CD14-positive monocyte (primary cell): ENCODE results near the gene CARMIL1. TPM values are rescaled to one million over a fixed set of nuclear protein-coding genes. Genes with fewer than 3 reads are reported as not detected.

Experiments used
- DNase-seq, 3 donors: peaks; one replicate each; pipeline ENCODE4 v3.0.0-alpha.2; 2011 to 2022
- H2AFZ ChIP-seq: 2 replicates; pipeline ENCODE4 v1.6.0; 2012; ENCODE audit warnings: mild to moderate bottlenecking, low read depth, low read length, inconsistent platforms; ENCODE audit not compliant: insufficient read depth, poor library complexity, severe bottlenecking
- H3K27ac ChIP-seq, 2 donors: 1 replicate in 1 of 2; 2 replicates in 1 of 2; pipeline ENCODE4 v1.5.1; 2012 to 2013; ENCODE audit warnings: low read length in 2 of 2, control low read depth in 1 of 2, inconsistent platforms in 1 of 2, low read depth in 1 of 2, mild to moderate bottlenecking in 1 of 2
- H3K27me3 ChIP-seq, 2 donors: one replicate each; pipeline versions ENCODE4 v1.6.0 to v1.6.1; 2011 to 2013; ENCODE audit warnings: low read length in 2 of 2; ENCODE audit not compliant: control insufficient read depth in 2 of 2, insufficient read depth in 2 of 2
- H3K36me3 ChIP-seq, 2 donors: replicated peaks in 1 of 2; 1 replicate in 1 of 2; 2 replicates in 1 of 2; pipeline versions ENCODE4 v1.5.1 to v1.6.1; 2012 to 2013; ENCODE audit warnings: low read length in 2 of 2, control low read depth in 1 of 2, inconsistent platforms in 1 of 2, mild to moderate bottlenecking in 1 of 2; ENCODE audit not compliant: insufficient read depth in 2 of 2, control insufficient read depth in 1 of 2
- H3K4me1 ChIP-seq, 2 donors: 1 replicate in 1 of 2; 2 replicates in 1 of 2; pipeline versions ENCODE4 v1.5.1 to v1.6.1; 2012 to 2013; ENCODE audit warnings: low read length in 2 of 2, control low read depth in 1 of 2, inconsistent platforms in 1 of 2, mild to moderate bottlenecking in 1 of 2, moderate library complexity in 1 of 2; ENCODE audit not compliant: insufficient read depth in 2 of 2, control insufficient read depth in 1 of 2
- H3K4me2 ChIP-seq: replicated peaks from 2 replicates; pipeline ENCODE3; 2012; ENCODE audit warnings: low read length, moderate library complexity, mild to moderate bottlenecking; ENCODE audit not compliant: poor library complexity, severe bottlenecking; ENCODE audit errors: extremely low read depth
- H3K4me3 ChIP-seq, 3 experiments: fragments of 200-600 bp in 1 of 3; sonication (generic) in 1 of 3; replicated peaks in 1 of 3; 1 replicate in 2 of 3; 2 replicates in 1 of 3; pipeline ENCODE4 v1.5.1; 2011 to 2013; ENCODE audit warnings: low read length in 3 of 3, mild to moderate bottlenecking in 3 of 3, control low read depth in 2 of 3, low read depth in 2 of 3, inconsistent platforms in 1 of 3, moderate library complexity in 1 of 3
- H3K79me2 ChIP-seq: 2 replicates; pipeline ENCODE4 v1.6.0; 2012; ENCODE audit warnings: mild to moderate bottlenecking, control low read depth, inconsistent platforms, low read length, moderate library complexity; ENCODE audit not compliant: insufficient read depth
- H3K9ac ChIP-seq: 2 replicates; pipeline ENCODE4 v1.6.0; 2017; ENCODE audit warnings: low read length, mild to moderate bottlenecking; ENCODE audit not compliant: insufficient read depth, poor library complexity, severe bottlenecking
- H3K9me3 ChIP-seq, 2 donors: replicated peaks in 1 of 2; 1 replicate in 1 of 2; 2 replicates in 1 of 2; pipeline versions ENCODE4 v1.5.1 to v1.6.1; 2012 to 2013; ENCODE audit warnings: low read length in 2 of 2, control low read depth in 1 of 2; ENCODE audit not compliant: control insufficient read depth in 1 of 2, insufficient read depth in 1 of 2
- H4K20me1 ChIP-seq: 2 replicates; pipeline ENCODE4 v1.6.0; 2012; ENCODE audit warnings: mild to moderate bottlenecking, low read length, control low read depth, moderate library complexity; ENCODE audit not compliant: insufficient read depth
- H3K27ac Mint-ChIP-seq, 7 donors: one replicate each; pipeline ENCODE4 v1.8.0; 2020; ENCODE audit warnings: mild to moderate bottlenecking in 7 of 7, mixed read lengths in 7 of 7, moderate library complexity in 6 of 7, inconsistent platforms in 2 of 7
- H3K27me3 Mint-ChIP-seq, 3 donors: one replicate each; pipeline ENCODE4 v1.8.0; 2021 to 2022; ENCODE audit warnings: low read depth in 3 of 3, mild to moderate bottlenecking in 3 of 3, mixed read lengths in 3 of 3, moderate library complexity in 3 of 3, inconsistent platforms in 1 of 3
- H3K36me3 Mint-ChIP-seq, 2 donors: one replicate each; pipeline ENCODE4 v1.8.0; 2020; ENCODE audit warnings: mixed read lengths in 2 of 2, inconsistent platforms in 1 of 2, mild to moderate bottlenecking in 1 of 2
- H3K4me1 Mint-ChIP-seq: one replicate; pipeline ENCODE4 v1.8.0; 2020; ENCODE audit warnings: mild to moderate bottlenecking, mixed read lengths
- H3K4me3 Mint-ChIP-seq, 2 donors: one replicate each; pipeline ENCODE4 v1.8.0; 2020; ENCODE audit warnings: mild to moderate bottlenecking in 2 of 2, mixed read lengths in 2 of 2, moderate library complexity in 1 of 2
- H3K9me3 Mint-ChIP-seq, 7 donors: one replicate each; pipeline ENCODE4 v1.8.0; 2020 to 2022; ENCODE audit warnings: mixed read lengths in 7 of 7, mild to moderate bottlenecking in 6 of 7, moderate library complexity in 6 of 7, inconsistent platforms in 2 of 7
- WGBS: methylation state at CpG from one replicate; pipeline ENCODE4 v1.1.5; 2013; ENCODE audit warnings: missing lambda C conversion rate; ENCODE audit not compliant: insufficient coverage; 5-methylcytosine and 5-hydroxymethylcytosine counted together
- intact Hi-C, 2 donors: fragments of 100-400 bp; cut with micrococcal nuclease; formaldehyde crosslinking; loops; one replicate each; pipeline versions ENCODE4 v1.15.0 to v1.15.1; 2023
- polyA plus RNA-seq, 3 donors: library from polyadenylated mRNA; depleted of rRNA in 1 of 3; unstranded in 2 of 3; stranded (reverse) in 1 of 3; fragments of 300-500 nt in 2 of 3; fragments of >200 nt in 1 of 3; fragmentation: Illumina TruSeq in 2 of 3; gene quantifications; 1 replicate in 2 of 3; 2 replicates in 1 of 3; pipeline ENCODE4 v1.2.3, GENCODE V29; 2012 to 2021
- TF ChIP-seq, protein P1 (sequence below): fragments of 200-600 bp; IDR thresholded peaks from one replicate; pipeline ENCODE4 v1.8.0; 2022; ENCODE audit warnings: antibody characterized with exemption, mild to moderate bottlenecking

The CARMIL1 gene
- polyA plus RNA-seq, 3 donors: 0.30 to 0.49 (median 0.41) TPM

DNA sequence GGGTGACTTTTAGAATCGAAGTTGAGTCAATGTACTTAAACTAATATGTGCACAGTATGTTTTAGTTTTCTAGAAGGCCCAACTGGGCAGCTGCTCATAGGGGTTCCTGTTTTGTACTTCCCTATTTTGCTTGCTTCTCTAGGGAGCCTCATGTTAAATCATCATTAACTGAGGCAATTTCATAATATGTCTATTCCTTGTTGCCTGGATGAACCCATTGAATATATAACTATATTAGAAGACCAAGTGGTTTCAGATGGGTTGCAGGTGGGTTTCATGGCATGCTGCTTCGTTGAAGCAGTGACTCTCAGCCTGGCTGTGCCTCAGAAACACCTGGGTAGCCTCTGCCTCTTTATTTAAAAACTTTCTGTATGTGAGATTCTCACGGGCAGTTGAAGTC lies 22.2 kb downstream of the CARMIL1 start:
- Histone ChIP-seq H3K36me3 (no peaks in the 10 kb centered on the region), H3K27me3 (no peaks in the 10 kb centered on the region), H3K4me1 (peaks cover 33 to 34% of the 10 kb centered on the region in 2 donors), H3K9ac (no peak overlapping the region), H4K20me1 (no peaks in the 10 kb centered on the region), H3K9me3 (no peaks in the 10 kb centered on the region), H3K4me2 (peak overlapping the region; percentile 1), H3K79me2 (no peaks in the 10 kb centered on the region), H3K4me3 (no peak overlapping the region), H2AFZ (no peak overlapping the region), H3K27ac (peak overlapping the region in 1 of 2 donors; percentile 53)
- peak overlapping the region in 1 of 2 donors; percentile 35 for H3K4me3 Mint-ChIP-seq
- no CpG with 5 or more reads among the region's 3 CpGs for WGBS
- peak overlapping the region; percentile 52 to 92 (median 77) for H3K27ac Mint-ChIP-seq
- peaks cover 0 to 2% (median 0%) of the 10 kb centered on the region in 7 donors for H3K9me3 Mint-ChIP-seq
- intact Hi-C loops: no loop called here
- H3K4me1 Mint-ChIP-seq: peaks cover 41% of the 10 kb centered on the region
- H3K36me3 Mint-ChIP-seq: no peaks in the 10 kb centered on the region
- TF ChIP-seq, protein P1, sequence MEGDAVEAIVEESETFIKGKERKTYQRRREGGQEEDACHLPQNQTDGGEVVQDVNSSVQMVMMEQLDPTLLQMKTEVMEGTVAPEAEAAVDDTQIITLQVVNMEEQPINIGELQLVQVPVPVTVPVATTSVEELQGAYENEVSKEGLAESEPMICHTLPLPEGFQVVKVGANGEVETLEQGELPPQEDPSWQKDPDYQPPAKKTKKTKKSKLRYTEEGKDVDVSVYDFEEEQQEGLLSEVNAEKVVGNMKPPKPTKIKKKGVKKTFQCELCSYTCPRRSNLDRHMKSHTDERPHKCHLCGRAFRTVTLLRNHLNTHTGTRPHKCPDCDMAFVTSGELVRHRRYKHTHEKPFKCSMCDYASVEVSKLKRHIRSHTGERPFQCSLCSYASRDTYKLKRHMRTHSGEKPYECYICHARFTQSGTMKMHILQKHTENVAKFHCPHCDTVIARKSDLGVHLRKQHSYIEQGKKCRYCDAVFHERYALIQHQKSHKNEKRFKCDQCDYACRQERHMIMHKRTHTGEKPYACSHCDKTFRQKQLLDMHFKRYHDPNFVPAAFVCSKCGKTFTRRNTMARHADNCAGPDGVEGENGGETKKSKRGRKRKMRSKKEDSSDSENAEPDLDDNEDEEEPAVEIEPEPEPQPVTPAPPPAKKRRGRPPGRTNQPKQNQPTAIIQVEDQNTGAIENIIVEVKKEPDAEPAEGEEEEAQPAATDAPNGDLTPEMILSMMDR: no peak
- peaks cover 0 to 1% (median 0%) of the 10 kb centered on the region in 3 donors for H3K27me3 Mint-ChIP-seq
- DNase-seq: peak; percentile 63 to 86 (median 70)

DNA sequence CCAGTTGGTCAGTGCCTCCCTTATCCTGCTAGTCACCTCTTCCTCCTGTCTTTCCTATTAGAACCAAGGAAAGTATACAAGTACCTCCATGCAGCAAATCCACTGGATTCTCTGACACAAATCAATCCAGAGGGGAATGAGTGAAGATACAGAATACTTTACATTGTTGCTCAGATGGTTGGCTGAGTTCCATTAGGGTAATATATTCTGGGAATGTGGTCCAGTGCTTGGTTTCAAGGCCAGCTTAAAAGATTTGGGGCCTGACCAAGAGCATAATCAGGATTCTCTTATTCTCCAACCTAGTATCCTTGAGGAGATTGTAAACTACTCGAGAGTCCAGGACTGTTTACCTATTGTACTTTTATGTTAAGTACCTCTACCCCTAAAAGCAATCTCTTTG lies 23.0 kb downstream of the CARMIL1 start:
- Histone ChIP-seq H3K4me3 (no peak overlapping the region), H3K4me1 (peaks cover 33 to 34% of the 10 kb centered on the region in 2 donors), H4K20me1 (no peaks in the 10 kb centered on the region), H2AFZ (no peak overlapping the region), H3K27ac (no peak overlapping the region), H3K36me3 (no peaks in the 10 kb centered on the region), H3K4me2 (no peak overlapping the region), H3K27me3 (no peaks in the 10 kb centered on the region), H3K79me2 (no peaks in the 10 kb centered on the region), H3K9ac (no peak overlapping the region), H3K9me3 (no peaks in the 10 kb centered on the region)
- no peak for DNase-seq
- Mint-ChIP-seq H3K36me3 (no peaks in the 10 kb centered on the region), H3K9me3 (peaks cover 0 to 4% (median 0%) of the 10 kb centered on the region in 7 donors), H3K4me1 (peaks cover 41% of the 10 kb centered on the region), H3K4me3 (no peak overlapping the region), H3K27ac (peak overlapping the region in 1 of 7 donors; percentile 24), H3K27me3 (no peaks in the 10 kb centered on the region)
- TF ChIP-seq, protein P1: no peak
- WGBS: no CpG with 5 or more reads among the region's 1 CpG
- intact Hi-C loops: no loop called here
